Measurements from ENCODE around the gene KRT35.

KRT35 gene

DNA sequence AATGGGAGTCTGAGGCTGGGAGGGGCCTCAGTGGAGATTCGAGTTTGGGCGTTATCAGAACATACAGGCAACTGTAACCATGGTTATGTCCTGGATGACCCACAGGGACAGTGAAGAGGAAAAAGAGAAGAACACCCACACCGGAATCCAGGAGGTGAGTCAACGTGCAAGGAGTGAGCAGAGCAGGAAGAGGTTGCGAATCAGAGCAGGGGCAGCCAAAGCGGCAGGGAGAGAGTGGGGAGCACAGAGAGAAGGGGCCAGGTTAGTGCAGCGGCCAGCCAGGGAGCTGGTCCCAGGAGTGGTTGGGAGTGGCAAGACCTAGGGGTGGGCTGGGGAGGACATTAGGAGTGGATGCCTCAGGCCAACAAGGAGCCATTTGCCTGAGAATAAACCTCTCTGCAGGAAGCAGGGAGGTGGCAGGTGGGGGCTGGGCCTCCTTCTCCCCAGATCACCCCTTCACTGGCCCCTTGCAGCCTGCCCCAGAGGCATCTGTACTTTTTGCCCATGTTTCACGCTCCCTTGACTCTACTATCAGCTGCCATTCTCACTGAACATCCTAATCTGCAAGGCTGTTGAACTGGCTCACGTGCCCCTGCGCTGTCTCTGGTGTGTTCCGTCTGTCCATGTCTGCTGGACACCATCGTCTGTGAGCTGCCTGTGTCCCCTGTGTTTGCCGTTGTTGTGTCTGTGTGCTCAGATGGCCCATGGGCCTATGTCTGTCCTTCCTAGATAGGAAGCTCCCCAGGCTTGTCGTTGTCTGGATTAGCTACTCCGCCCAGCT lies 19.4 kb upstream of the KRT35 start:
- no peaks in the 10 kb centered on the region for H3K9me3 Mint-ChIP-seq
- no peaks in the 10 kb centered on the region for H3K36me3 Mint-ChIP-seq
- DNase-seq (ENCODE audit: low spot score in 2 of 2) (no peak), ATAC-seq (no peak)
- H3K4me1 Mint-ChIP-seq, result peaks cover 26% of the 10 kb centered on the region
- peak overlapping the region; percentile 36 for H3K27ac Mint-ChIP-seq
- no peak overlapping the region for H3K4me3 Mint-ChIP-seq

- ATAC-seq, result no peak
- Mint-ChIP-seq H3K36me3 (no peaks in the 10 kb centered on the region), H3K9me3 (no peaks in the 10 kb centered on the region), H3K27ac (peak overlapping the region; percentile 36), H3K4me3 (no peak overlapping the region), H3K4me1 (peaks cover 26% of the 10 kb centered on the region)
- no peak for DNase-seq (ENCODE audit: low spot score in 2 of 2)
Observed at GRCh38 chr17:41499714-41500113, 18.8 kb upstream of the KRT35 start.

- H3K27ac Mint-ChIP-seq, result no peak overlapping the region
- ATAC-seq (no peak), DNase-seq (ENCODE audit: low spot score in 2 of 2) (no peak)
- H3K36me3 Mint-ChIP-seq, result no peaks in the 10 kb centered on the region
- peaks cover 26% of the 10 kb centered on the region for H3K4me1 Mint-ChIP-seq
- H3K4me3 Mint-ChIP-seq, result no peak overlapping the region
- H3K9me3 Mint-ChIP-seq, result no peaks in the 10 kb centered on the region
Observed at GRCh38 chr17:41498276-41498675, 17.3 kb upstream of the KRT35 start.

DNA sequence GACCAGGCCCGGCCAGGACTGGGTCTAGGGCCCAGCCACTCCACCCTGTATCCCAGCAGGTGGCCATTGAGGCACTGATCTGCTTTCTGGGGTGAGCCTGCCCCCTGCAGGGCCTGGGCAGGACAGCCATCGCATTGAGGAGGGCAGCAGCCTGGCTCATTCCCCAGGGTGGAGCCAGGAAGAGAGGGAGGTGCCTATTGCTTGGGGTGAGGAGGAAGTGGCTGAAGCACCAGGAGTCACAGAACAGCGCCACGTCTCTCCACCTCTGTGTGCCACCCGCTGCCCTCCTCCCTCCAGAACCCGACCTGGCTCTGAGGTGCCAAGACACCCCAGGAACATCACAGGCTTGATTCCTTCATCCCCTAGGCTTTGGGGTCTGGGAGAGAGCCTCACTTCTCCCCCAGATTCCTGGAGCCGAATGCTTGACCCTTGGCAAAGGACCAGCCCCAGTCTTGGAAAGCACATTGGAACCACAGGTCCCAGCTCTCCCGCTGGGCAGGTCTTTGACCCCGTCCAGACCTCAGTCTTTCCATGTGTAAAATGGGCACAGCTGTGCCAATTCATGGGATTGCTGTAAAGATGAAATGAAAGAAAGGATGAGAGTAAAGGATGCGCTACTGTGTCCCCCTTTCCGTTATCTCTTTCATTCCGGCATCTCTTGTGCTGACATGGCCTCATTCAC lies 16.0 kb upstream of the KRT35 start:
- ATAC-seq, result peak; percentile 95
- Mint-ChIP-seq H3K9me3 (no peaks in the 10 kb centered on the region), H3K4me3 (peak overlapping the region; percentile 9)

DNA sequence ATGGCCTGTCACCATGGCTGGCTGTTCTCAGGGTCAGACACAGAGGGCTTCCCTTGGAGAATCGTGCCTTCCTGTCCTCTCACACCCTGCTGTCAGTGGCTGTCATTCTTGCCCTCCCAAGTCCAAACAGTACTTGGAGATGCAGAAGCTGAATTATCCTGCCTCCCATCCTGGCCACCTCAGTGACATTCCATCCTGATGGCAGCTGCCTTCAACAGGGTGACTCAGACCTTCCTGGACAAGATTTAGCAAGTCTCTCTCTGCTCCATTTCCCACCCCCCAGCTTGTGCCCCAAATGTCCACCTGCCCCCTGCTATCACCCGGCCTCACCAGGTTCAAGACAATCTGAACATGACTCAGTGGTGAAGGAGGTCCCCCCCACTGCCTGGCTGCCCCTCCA lies 13.6 kb upstream of the KRT35 start:
- H3K27ac Mint-ChIP-seq, result no peak overlapping the region

More for the DNA sequence above, 16.0 kb upstream of the KRT35 start:
- peaks cover 26% of the 10 kb centered on the region for H3K4me1 Mint-ChIP-seq
- peak; percentile 46 to 74 for DNase-seq (ENCODE audit: low spot score in 2 of 2)
- H3K27ac Mint-ChIP-seq, result peak overlapping the region; percentile 85
- no peaks in the 10 kb centered on the region for H3K36me3 Mint-ChIP-seq

GRCh38 chr17:41492771-41493170 lies 11.8 kb upstream of the KRT35 start:
- no peak overlapping the region for H3K4me3 Mint-ChIP-seq
- H3K36me3 Mint-ChIP-seq, result no peaks in the 10 kb centered on the region
- no peak overlapping the region for H3K27ac Mint-ChIP-seq
- ATAC-seq, result no peak
- no peak for DNase-seq (ENCODE audit: low spot score in 2 of 2)
- H3K9me3 Mint-ChIP-seq, result no peaks in the 10 kb centered on the region
- peaks cover 23% of the 10 kb centered on the region for H3K4me1 Mint-ChIP-seq

More for the DNA sequence above, 13.6 kb upstream of the KRT35 start:
- H3K4me3 Mint-ChIP-seq, result no peak overlapping the region
- no peak for DNase-seq (ENCODE audit: low spot score in 2 of 2)
- ATAC-seq, result no peak
- H3K9me3 Mint-ChIP-seq, result no peaks in the 10 kb centered on the region
- peaks cover 30% of the 10 kb centered on the region for H3K4me1 Mint-ChIP-seq
- no peaks in the 10 kb centered on the region for H3K36me3 Mint-ChIP-seq

DNA sequence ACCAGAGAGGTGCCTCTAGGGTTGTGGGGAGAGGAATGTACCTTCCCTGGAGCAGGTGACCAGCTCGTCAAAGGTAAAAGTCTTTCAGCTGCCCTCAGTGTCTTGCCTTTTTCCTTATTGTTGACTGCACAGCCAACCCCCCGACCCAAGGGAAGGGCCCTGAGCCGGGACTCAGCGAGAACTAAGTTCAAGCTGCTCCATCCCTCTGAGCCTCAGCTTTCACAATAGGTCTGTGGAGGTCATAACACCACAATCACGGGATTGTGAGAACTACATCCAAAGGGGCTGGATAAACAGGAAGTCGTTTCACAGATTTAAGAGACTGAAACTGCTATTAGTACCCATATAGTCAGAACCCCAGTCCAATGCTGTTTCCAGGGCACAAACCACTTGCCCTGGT lies 11.4 kb upstream of the KRT35 start:
- DNase-seq (ENCODE audit: low spot score in 2 of 2) (no peak), ATAC-seq (no peak)
- H3K27ac Mint-ChIP-seq, result no peak overlapping the region
- no peak overlapping the region for H3K4me3 Mint-ChIP-seq
- peaks cover 23% of the 10 kb centered on the region for H3K4me1 Mint-ChIP-seq
- H3K36me3 Mint-ChIP-seq, result no peaks in the 10 kb centered on the region
- no peaks in the 10 kb centered on the region for H3K9me3 Mint-ChIP-seq

- Mint-ChIP-seq H3K9me3 (no peaks in the 10 kb centered on the region), H3K4me3 (no peak overlapping the region), H3K36me3 (peaks cover 2% of the 10 kb centered on the region), H3K27ac (no peak overlapping the region), H3K4me1 (peaks cover 15% of the 10 kb centered on the region)
- ATAC-seq, result no peak
- DNase-seq (ENCODE audit: low spot score in 2 of 2), result no peak
Observed at GRCh38 chr17:41491476-41491875, 10.5 kb upstream of the KRT35 start.

DNA sequence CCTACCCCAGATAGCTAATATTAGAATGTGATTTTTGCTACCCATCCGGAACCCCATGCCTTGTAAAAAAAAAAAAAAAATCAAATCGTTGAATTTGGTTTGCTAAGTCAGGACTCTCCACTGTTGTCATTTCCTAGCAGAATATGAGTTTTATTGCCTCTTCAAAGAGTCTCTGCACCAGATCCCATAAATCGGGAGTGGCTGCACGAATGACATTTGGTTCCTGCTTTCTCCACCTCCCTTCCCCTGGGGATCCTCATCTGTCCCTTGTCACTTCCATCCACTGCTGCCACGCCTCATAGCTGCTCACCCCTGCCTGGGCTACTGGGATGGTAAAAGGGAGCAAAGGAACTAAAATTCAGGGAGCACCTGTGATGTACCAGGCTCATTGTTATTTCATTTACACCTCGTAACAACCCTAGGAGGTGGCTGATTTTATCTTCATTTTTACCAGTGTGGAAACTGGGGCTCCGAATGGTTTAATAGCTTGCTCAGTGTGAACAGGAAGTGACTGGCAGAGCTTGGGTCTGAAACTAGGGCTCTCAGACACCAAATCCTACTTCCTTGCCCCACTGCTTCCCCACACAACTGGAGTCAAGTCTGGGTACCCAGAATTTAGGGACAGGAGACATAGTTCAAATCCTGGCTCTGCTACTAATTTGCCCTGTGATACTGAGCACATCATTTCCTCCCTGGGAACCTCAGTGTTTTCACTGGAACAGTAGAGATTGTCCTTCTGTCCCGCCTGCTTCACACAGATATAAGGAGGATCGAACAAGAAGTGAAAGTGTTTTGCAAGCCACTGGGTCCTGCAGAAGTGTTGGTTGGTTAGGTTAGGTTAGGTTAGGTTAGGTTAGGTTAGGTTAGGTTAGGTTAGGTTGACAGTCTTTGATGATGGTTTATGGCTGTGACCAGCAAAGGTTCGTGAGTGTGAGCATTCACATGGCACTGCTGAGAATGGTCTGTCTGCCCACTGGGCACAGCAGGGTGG lies 9.3 kb upstream of the KRT35 start:
- no peak overlapping the region for H3K4me3 Mint-ChIP-seq
- H3K4me1 Mint-ChIP-seq, result peaks cover 11% of the 10 kb centered on the region
- DNase-seq (ENCODE audit: low spot score in 2 of 2) (no peak), ATAC-seq (no peak)
- no peaks in the 10 kb centered on the region for H3K9me3 Mint-ChIP-seq
- H3K36me3 Mint-ChIP-seq, result peaks cover 5% of the 10 kb centered on the region
- no peak overlapping the region for H3K27ac Mint-ChIP-seq

DNA sequence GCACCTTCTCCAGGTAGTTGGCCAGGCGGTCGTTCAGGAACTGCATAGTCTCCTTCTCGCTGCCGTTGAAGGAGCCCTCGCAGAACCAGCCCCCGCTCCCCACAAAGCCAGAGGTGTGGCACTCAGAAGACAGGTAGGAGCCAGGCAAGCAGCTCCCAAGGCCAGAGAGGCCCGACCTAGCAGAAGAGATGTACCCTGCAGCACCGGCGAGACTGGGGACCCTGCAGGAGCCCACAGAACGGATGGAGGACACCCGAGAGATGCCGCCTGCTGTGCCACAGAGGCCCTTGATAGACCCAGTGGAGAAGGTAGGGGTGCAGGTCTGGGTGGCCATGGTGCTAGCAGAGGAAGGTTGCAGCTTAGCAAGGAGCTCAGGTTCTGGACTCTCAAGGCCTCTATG lies 8.6 kb upstream of the KRT35 start, which contains the start of gene KRT36:
TSS of gene KRT36 (minus strand) at position 380 of the 400 bp plus-strand sequence. CDS start at position 334, 46 bp downstream.
- Mint-ChIP-seq H3K9me3 (no peaks in the 10 kb centered on the region), H3K4me1 (peaks cover 11% of the 10 kb centered on the region), H3K4me3 (no peak within 1 kb of the TSS), H3K36me3 (peaks cover 5% of the 10 kb centered on the region), H3K27ac (no peak within 1 kb of the TSS)
- no peak for DNase-seq (ENCODE audit: low spot score in 2 of 2)
- ATAC-seq, result no peak

GRCh38 chr17:41486809-41487530 lies 6.0 kb upstream of the KRT35 start:
- no peak overlapping the region for H3K27ac Mint-ChIP-seq
- H3K9me3 Mint-ChIP-seq, result no peaks in the 10 kb centered on the region
- no peak overlapping the region for H3K4me3 Mint-ChIP-seq
- ATAC-seq (peak; percentile 34), DNase-seq (ENCODE audit: low spot score in 2 of 2) (peak; percentile 20 to 70)
- H3K4me1 Mint-ChIP-seq, result peaks cover 11% of the 10 kb centered on the region
- H3K36me3 Mint-ChIP-seq, result peaks cover 5% of the 10 kb centered on the region

GRCh38 chr17:41486316-41486715 lies 5.4 kb upstream of the KRT35 start:
- Mint-ChIP-seq H3K36me3 (peaks cover 5% of the 10 kb centered on the region), H3K4me1 (peaks cover 11% of the 10 kb centered on the region), H3K27ac (no peak overlapping the region), H3K4me3 (no peak overlapping the region), H3K9me3 (no peaks in the 10 kb centered on the region)
- no peak for DNase-seq (ENCODE audit: low spot score in 2 of 2)
- no peak for ATAC-seq

GRCh38 chr17:41484920-41485904 lies 4.3 kb upstream of the KRT35 start:
- ATAC-seq (peak; percentile 9), DNase-seq (ENCODE audit: low spot score in 2 of 2) (no peak)
- Mint-ChIP-seq H3K36me3 (peaks cover 5% of the 10 kb centered on the region), H3K4me1 (peaks cover 4% of the 10 kb centered on the region), H3K9me3 (no peaks in the 10 kb centered on the region), H3K4me3 (no peak overlapping the region), H3K27ac (peak overlapping the region; percentile 57)
